GM12872 (cell line): ENCODE measurements around the gene CLEC16A.

Source experiments
- CTCF ChIP-seq: IDR thresholded peaks from 3 replicates; pipeline ENCODE4 v1.5.1; 2011; ENCODE audit warnings: low read depth, mild to moderate bottlenecking, low read length, moderate library complexity; ENCODE audit not compliant: insufficient read depth

CLEC16A gene

DNA sequence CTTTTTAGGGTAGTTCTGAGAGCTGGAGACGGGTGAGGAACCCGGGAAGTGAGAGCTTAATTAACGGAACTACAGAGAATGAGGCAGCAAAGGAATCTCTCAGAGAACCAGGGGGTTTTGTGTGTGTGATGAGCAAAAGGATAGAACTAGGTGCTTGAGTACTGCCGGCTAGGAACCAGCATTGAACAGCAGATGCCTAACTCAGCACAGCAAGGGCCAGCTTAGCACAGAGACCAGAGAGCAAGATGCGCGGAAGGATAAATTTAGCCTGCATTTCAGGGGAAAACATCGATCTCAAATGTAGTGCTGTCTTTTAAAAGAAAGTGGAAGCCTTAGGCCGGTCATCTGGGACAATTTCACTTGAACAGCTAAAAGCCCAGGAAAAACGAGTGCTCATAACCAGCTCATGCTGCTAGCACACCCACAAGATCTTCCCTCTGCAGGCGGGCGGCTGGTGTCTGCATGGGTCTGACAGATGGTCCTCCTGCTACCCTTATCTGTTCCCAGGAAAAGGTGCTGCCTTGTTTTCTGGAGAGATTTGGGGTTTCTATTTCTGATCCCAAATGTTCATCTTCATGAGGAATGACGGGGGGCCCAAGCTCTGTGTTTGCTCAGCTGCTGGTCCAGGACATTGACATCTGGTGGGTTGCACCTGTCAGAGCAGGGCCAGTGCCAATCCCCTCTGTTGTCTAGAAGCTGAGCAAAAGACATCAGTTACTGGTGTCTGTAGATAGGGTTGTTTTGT is 207.7 kb downstream of the CLEC16A start:
- no peak for TF ChIP-seq CTCF

DNA sequence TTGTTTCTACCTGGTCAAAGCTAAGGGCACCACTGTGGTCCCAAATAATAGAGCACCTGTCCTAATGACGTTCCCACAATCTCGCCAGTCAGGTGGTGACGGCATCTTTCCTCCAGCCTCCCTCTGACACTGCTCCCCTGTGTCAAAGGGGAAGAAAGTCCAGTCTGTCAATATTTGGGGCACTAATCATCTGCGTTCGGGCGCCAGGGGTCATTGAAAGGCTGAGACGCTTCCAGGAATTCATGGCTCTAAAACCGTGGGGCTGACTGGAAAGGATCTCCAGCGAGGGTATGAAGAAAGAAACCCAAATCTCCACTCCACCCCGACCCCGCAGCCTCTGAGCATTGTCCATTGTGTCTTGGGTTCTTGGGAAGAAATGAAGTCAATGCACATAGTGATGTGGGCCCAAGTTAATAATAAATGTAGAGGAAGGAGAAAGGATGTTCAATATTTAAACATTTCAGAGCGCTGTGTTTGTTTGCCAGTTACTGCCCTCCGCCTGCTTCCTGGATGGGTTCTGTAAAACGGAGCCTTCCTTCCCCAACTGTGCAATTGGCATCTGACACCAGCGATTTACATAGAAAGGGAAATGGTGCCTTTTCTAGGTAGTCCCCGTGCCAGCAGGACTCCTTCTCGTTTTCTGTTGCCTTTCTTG is 208.4 kb downstream of the CLEC16A start:
- no peak for TF ChIP-seq CTCF

DNA sequence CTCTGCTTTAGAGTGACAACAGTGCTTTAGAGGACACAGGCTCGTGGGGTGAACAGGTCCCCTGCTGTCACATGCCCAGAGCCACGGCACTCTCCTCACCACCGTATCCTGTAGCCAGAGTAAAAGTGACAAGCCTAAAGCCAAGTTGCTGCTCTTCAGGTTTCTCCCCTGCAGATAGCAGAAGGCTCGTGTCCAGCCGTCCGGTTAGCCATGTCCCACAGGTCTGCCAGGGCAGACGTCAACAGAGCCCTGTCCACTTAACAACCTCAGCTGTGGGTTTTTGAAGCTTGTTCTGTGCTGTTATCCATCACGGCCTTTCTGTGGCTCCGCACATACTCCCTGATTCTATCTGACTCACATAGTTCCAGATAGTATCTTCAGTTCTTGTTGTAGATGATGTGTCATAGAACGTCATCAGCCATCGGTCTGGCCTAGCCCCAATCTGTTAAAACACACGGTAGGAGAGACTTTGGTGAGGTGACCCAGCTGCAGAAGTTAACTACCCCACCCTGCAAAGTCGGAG is 211.0 kb downstream of the CLEC16A start:
- TF ChIP-seq CTCF, result no peak

DNA sequence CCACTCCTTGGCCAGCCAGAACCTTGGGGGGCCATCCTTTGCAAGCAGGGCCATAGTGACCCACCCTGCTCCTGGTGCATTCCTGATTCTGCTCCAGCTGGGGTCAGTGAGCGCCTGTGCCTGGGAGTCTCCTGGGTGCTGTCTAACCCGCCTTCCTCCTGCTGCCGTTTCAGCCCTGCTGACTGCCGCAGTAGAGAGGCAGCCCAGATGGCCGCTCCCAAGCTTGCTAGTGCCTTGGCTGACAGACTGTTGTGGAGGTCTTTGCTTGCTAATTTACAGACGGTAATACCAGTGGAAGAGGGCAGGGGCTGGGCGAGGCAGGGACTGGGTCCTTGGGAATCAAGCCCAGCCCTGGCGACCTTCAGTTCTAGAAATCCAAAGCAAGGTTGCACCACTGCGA is 212.0 kb downstream of the CLEC16A start:
- TF ChIP-seq CTCF, result no peak

GRCh38 chr16:11157143-11157542 is 212.8 kb downstream of the CLEC16A start:
- no peak for TF ChIP-seq CTCF

- TF ChIP-seq CTCF, result no peak
Measured at GRCh38 chr16:11158018-11158417, 213.7 kb downstream of the CLEC16A start.

DNA sequence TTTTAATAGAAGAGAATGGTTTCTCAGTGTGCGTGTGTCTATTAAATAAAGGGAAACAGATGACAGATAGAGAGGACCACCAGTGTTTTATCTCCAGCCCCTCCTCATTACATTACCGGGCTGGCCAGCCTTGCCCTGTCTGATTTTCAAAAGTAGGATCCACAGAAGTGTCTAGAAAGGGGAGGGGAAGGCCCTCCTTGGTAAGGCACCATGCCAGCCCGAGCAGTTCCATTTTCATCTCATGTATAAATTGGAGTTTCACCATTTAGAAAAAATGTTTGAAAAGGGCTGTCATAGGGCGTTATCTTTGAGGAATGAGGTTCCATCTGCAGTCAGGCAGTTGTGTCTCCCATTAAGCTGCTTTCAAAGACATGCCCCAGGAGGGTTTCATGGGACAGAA is 214.9 kb downstream of the CLEC16A start:
- no peak for TF ChIP-seq CTCF
